ENCODE data around the gene LAPTM4A.
A peak's percentile ranks its signal among the peaks of the same experiment; 100 is the strongest.
"Not testable (repeated sequence)": the region's sequence is repeated elsewhere in the genome, so short reads cannot be mapped to it uniquely, and the experiment has no call there.

Gene LAPTM4A

GRCh38 chr2:20076757-20077156 is 25.3 kb upstream of the LAPTM4A start:
- DNase-seq (ENCODE audit: low spot score) = no peak

- DNase-seq (ENCODE audit: low spot score) = no peak
These were observed 23.5 kb upstream of the LAPTM4A start for GRCh38 chr2:20074901-20075300.

- not testable (repeated sequence) for DNase-seq (ENCODE audit: low spot score)
These were observed 22.7 kb upstream of the LAPTM4A start for GRCh38 chr2:20074046-20074648.

DNA sequence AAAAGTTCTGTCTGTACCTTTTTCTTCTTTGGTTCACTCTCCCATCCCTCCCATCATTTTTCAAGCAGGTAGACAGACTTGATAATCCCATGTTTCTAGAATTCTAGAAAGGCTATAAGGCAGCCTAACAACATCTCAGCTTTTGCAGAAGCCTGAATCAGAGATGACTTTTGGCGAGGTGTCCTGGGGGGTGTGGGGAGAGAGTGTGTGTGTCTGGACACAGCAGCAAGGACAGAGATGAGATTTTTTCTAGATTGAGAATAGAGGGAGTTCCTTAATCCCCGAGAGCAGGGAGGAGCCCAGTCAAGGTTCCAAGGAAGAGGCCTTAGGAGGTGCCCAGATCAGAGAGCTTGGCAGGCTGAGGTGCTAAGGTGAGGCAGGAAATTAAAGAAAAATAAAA is 22.0 kb upstream of the LAPTM4A start:
- DNase-seq (ENCODE audit: low spot score) = no peak

DNA sequence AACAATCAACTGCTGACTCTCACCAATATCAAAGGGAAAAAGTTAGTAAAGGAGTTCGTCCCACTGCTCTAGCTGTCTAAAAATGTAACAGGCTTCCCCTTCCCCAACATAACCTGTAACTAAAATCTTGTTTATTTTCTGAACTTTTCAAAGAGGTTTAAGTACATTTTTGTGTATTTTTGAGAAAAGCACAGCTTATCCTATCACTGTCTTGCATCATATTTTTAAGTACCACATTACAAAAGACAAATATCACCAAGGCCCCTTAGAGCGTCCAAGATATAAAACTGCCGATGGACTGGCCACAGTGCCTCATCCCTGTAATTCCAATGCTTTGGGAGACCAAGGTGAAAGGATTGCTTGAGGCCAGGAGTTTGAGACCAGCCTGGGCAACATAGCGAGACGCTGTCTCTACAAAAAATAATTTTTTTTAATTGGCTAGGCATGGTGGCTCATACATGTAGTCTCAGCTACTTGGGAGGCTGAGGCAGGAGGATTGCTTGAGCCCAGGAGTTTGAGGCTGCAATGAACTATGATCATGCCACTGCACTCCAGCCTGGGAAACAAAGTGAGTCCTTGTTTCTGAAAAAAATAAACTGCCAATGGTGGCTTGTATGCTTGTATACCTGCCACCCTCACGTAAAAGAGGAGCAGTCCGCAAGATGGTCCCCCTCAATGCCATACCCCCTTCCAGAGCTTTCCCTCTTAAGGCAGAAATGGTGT is 21.2 kb upstream of the LAPTM4A start:
- no peak for DNase-seq (ENCODE audit: low spot score)

- DNase-seq (ENCODE audit: low spot score) = no peak
These were observed 20.3 kb upstream of the LAPTM4A start for GRCh38 chr2:20071397-20072383.

DNA sequence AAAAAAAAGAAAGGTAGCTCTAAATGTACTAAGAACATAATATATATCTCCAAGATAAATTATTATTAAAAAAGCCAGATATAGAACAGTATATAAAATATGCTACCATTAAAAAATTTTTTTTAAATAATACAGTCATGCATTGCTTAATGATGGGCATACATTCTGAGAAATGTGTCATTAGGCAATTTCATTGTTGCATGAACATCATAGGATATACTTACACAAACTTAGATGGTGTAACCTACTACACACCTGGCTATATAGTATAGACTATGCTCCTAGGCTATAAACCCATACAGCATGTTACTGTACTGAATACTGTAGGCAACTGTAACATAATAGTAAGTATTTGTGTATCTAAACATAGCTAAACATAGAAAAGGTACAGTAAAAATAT is 18.3 kb upstream of the LAPTM4A start:
- DNase-seq (ENCODE audit: low spot score) = no peak

DNA sequence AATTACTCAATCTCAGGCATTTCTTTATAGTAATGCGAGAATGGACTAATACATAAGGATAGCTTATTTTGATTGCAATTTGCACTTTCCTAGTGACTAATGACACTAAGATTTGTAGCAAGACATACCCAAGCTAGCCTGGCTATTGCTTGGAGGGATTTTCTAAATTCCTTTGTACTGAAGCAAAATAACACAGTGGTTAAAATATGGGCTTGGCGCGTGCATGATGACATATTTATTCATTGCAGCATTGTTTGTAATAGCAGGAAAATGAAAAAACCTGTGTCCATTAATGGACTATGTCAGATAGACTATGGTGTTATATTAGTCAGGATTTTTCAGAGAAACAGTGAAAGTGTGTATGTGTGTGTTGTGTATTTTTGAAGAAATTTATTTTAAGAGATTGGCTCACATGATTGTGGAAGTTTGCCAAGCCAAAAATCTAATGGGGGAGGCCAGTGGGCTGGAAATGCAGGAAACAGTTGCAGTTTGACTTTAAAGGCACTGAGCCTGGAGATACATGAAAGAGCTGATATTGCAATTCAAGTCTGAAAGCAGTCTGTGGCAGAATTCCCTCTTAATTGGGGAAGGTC is 16.7 kb upstream of the LAPTM4A start:
- no peak for DNase-seq (ENCODE audit: low spot score)

DNA sequence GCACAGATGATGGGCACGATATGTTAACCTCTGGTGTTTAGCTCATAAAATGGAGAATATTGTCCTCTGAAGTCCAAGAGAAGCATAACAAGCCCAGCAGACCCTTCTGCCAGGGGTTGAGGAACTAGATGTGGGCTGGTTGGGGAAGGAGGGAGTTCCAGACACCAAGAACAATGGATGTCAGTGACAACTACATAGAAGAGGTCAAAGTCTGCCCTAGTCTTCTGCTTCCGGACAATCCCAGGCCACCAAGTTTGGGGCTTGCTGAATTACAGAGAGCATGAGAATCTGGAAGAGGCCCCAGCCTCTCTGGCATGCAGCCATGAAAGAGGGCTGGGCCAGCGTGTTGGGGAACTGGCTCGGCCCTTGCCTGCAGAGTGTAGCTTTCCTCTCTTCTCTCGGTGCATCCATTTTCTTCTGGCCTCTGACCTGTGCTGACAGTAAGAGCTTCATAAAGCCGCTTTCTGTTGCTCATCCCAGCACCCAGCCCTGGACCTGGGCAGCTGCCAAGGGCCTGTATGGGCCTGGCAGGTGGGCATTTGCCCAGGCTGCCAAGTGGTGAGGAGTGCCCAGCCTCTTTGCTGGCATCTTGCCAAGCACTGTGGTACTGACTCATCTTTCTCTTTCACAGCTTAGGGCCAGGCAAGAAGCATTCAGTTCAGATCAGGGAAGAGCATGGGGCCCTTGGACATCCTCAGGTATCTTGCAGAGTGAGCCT is 14.6 kb upstream of the LAPTM4A start:
- DNase-seq (ENCODE audit: low spot score) = no peak

DNA sequence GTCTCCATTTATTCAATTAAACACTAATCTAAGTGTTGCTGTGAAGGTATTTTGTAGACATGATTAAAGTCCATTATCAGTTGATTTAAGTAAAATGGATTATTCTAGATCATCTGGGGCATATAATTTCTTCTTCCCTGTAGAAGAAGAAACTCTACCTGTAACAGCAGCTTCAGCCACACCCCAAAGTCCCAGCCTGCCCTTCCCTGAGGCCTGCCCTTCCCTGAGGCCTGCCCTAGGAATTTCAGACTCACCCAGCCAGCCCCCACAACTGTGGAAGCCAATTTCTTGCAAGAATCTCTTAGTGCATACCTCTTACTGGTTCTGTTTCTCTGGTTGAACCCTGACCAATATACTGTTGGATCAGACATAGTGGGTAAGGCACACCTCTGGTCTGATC is 13.4 kb upstream of the LAPTM4A start:
- no peak for DNase-seq (ENCODE audit: low spot score)

DNA sequence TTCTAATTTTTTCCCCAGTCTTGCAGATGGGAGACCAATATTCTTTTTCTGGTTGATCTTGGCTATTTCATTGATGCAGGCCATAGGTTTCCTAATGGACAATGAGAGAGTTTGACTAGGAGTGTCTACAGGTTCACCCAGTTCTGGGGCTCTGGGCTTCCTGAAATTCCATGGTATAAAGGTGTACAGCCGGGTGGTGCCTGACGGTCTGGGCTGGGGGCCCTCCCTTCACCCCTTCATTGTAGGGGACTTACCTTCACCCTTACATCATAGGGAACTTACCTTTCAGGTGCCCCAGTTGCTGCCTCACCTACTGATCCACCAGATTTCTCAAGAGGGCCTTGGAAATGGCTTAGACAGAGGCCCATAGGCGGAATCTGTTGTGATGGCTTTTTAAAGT is 13.0 kb upstream of the LAPTM4A start:
- no peak for DNase-seq (ENCODE audit: low spot score)

- DNase-seq (ENCODE audit: low spot score) = no peak
These were observed 11.5 kb upstream of the LAPTM4A start for GRCh38 chr2:20062615-20063545.

DNA sequence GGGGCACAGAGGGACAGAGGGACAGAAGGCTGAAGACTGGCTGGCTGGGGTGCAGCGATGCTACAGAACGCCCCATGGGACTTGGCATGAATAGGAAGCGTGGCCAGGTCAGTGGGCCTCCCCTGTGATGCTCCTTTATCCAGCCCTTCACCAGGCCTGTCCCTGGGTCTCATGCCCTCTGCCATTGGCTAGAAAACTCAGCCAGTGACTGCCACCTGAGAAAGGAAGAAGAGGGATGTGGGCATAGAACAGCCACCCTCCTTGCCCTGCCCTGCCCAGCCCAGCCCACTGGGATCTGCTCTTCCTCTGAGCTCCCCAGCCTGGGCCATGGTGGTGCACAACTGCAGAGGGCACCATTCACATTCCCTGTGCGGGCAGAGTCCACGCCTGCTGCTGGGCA is 10.5 kb upstream of the LAPTM4A start:
- DNase-seq (ENCODE audit: low spot score) = no peak

GRCh38 chr2:20061476-20061875 is 10.0 kb upstream of the LAPTM4A start:
- DNase-seq (ENCODE audit: low spot score) = no peak

GRCh38 chr2:20060106-20060505 is 8.7 kb upstream of the LAPTM4A start:
- no peak for DNase-seq (ENCODE audit: low spot score)

DNA sequence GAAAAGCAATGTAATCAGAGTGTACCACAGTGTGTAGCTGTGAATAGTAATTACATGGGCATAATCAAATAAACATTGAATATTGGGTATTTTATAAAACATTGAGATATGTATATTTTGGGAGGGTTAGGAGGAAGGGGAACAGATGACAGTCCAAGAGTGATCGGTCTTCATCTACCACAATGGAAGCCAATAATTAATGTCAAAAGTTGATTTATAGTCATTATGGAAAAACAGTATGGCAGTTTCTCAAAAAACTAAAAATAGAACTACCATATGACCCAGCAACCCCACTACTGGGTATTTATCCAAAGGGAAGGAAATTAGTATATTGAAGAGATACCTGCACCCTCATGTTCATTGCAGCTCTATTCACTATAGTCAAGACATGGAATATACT is 5.8 kb upstream of the LAPTM4A start:
- DNase-seq (ENCODE audit: low spot score) = no peak

DNA sequence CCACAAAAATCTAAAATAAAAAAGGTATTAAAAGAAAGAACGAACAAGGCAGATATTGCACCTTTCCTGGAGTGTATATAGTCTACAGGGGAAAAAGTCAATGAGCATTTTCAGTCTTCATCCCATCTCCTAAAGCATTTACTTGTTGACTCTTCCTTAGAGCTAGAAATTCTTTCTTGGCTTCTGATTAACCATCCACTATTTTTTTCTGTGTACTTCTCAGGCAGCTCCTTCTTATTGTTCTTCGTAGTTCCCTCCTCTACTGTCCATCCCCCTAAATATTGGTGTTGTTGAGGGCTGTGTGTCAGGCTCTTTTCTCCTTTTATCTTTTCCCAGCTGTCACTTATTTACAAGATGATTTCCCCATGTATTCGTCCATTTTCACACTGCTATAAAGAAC is 3.5 kb upstream of the LAPTM4A start:
- no peak for DNase-seq (ENCODE audit: low spot score)

GRCh38 chr2:20054119-20054518 is 2.7 kb upstream of the LAPTM4A start:
- no peak for DNase-seq (ENCODE audit: low spot score)

DNA sequence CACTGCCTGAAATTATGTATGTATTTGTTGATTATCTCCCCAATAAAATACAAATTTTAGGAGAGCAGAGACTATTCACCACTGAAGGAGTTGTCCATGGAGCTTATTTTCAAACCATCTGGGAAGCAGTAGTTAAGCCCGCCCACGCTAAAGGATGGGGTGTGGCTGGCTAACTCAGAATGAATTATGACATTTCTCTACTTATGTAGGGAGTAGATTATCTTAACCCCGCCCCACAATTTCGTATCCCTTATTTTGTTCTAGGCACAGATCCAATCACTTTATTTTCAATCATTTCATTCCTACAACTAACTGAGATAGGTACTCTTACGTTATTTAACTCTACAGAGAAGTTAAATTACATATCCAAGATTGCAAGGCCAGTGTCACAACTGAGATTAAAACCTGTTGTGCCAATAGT is 1.4 kb upstream of the LAPTM4A start:
- DNase-seq (ENCODE audit: low spot score) = peak; percentile 62

- no peak for DNase-seq (ENCODE audit: low spot score)
These were observed 912 bp upstream of the LAPTM4A start for GRCh38 chr2:20052229-20052851.

Data from kidney capillary endothelial cell (primary cell).